HG02852 (cell line): ENCODE data around the gene CACNA1C.

Source experiments
- ATAC-seq: cut with Tn5 transposase; IDR thresholded peaks from one replicate; pipeline ENCODE4 v1.9.1; 2021; ENCODE audit warnings: mild to moderate bottlenecking, moderate library complexity; ENCODE audit not compliant: unreplicated experiment

CACNA1C gene

DNA sequence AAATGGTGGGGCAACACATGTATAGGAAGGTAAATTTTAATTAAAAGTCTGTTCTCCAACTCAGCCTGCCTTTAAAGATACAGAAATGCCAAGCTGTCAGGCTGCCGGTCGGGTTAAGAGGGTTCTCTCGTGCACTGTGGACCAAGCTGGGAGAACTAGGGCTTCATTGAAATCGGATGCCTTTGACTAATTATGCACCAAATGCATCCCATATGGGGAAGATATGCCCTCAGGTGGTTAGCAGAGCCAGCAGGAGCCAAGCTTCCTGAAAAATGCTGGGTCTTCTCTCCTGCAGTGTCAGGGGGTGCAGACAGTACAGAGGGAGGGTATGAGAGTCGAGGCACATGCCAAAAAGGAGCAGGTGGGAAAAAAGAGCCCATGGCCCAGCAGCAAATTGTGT is 236.1 kb downstream of the CACNA1C start:
- no peak for ATAC-seq

DNA sequence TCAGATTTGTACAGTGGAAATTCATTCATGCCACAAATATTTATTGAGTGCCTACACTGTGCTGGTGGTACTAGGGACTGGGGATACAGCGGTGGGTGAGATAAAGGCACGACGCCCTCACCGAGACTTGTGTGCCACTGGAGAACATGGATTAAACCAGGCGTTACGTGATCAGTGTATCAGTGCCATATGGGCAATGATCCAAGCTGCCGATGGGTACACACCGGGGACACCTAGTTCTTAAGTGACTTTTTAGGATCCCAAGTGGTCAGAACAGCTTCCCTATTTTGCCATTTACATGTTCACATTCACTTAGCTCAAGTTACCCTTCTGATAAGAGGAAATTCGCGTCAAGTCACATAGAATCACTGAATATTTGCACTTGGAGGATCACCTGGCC is 236.7 kb downstream of the CACNA1C start:
- ATAC-seq = no peak

DNA sequence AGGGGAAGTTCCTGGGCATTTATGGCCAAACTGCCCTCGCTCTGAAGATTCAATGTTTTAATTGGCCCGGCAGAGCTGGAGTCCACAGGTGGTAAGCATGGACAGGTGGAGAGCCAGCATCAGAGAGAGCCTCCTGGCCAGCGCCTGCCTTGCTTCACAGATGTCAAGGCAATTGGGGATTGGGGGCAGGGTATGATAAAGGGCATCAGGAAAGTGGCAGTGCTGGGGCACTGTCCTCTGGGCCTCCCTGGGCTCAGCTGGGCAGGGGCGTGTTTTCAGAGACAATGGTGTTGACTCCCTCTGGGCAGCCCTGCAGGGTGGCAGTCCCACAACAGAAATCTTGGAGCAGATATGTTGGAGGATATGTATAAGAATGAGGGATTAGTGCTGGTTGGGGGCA is 237.3 kb downstream of the CACNA1C start:
- no peak for ATAC-seq

DNA sequence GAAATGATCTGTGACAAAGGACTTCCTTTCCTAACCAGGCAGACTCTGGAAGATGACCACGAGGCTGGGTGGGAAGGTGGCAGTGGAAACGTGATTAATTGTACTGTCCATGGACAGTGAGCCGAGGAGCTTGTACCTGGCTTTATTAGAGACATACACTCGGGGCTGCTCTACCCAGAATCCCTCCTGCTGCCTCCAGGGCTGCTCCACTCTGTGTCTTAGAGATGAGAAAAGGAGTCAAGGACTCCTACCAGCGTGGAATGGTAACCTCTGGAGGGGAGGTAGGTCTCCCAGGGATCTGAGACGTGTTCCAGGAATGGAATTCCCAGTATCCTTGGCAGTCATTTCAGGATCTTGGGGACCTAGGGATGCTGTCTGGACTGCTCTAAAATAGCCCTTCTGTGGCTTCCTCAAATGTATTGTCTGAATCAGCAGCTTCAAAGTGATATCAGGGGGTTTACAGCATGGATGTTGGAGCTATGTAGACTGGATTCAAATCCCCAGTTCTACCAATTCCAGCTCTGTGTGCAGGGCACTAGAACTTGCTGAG is 237.8 kb downstream of the CACNA1C start:
- no peak for ATAC-seq

DNA sequence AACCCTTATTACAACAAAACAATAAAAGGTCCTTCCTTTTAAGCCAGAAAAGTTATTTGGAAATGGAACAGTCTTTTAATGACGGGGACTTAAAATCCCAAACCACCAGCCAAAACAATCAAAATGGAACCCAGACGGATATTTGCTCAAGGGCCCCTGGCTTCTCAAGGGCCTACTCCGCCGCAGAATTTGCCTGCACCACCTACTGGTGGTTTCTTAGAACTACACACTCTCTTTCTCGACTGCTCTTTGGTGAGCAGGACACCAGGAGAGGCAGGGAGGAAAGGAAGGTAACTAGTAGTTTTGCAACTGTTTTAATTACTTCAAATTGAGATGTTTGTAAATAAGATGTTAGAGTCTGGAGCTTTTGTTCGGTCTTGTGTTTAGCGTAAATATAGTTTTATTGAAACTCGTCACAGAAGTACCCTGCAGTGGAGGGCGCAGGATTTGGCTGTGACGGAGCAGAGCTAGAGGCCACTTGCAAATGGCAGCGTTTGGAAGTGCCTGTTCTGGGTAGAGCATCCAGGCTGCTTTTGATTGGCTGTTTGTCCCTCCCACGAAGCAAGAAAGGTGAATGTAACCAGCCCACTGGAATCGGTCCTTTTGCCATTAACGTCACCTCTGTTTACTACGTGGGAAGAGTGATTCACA is 238.5 kb downstream of the CACNA1C start:
- ATAC-seq = no peak

DNA sequence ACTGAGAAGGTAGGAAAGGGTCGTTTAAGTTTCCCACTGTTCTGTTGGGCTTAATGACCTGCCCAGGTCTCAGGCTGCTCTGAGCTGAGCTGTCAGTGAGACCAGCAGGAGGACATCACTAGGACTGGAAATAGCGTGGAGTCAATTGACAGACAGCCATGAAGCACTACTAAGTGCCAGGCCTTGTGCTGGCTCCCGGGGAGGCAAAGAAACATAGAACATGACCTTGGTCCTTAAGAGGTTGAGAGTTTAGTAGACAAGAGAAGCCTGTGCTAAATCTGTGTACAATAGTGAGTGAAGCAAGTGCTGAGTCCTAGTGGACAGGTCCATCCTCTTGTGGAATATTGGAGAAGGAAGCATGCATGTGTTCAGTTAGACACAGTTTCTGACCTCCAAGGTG is 239.2 kb downstream of the CACNA1C start:
- ATAC-seq = no peak

DNA sequence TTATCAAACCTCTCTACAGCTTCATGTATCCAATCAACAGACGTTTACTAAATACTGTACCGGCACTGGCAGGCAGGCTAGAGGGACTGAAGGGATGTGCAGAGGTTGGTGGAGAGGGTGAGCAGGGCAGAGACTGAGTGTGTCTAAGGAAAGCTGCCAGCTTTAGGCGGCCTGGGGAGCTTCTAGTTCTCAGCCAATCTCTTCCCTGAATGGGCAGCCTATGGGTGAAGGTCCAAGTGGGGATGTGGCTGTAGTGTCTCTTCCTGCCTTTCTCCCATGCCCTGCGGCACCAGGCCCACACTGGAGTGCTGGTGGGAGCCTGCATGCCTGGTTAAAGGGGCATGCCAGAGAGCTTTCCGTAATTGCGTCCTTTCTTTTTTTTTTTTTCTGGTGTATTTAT is 239.8 kb downstream of the CACNA1C start:
- no peak for ATAC-seq

DNA sequence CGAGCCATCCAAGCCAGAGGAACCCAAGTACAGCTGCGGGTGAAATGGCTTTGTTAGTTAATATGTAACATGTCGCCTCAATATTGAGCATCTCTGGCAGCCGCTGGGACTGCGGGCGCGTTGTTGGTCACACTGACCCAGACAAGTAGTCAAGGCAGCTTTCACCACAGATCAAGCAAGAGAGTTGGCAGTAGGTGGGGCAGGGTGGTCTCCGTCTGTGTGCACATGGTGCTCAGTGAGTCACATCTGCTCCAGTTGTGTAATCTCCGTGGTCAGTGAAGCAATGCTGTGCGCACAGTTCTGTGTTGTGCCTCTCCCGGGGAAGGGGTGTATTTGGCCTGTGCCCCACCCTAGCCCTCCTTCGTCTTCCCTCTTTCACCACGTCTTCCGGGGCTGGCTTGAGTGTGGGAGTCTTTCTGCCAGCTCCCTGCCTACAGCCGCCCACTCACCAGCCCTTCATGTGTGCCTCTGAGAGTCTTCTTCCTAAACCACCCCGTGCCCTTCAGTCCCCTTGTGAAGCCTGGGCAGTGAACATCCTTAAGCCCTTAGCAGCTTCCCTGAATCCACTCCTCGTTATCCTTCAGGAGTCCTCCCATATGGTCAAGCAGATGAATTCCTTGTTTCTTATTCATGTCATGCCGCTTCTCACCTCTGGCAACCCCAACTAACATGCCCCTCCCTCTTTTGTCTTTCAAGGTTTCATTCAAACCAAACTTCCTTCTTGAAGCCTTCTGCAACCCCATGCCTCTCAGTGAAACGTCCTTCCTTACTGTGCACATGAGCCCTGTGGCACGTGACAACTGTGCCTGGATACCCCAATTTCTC is 242.1 kb downstream of the CACNA1C start:
- no peak for ATAC-seq

DNA sequence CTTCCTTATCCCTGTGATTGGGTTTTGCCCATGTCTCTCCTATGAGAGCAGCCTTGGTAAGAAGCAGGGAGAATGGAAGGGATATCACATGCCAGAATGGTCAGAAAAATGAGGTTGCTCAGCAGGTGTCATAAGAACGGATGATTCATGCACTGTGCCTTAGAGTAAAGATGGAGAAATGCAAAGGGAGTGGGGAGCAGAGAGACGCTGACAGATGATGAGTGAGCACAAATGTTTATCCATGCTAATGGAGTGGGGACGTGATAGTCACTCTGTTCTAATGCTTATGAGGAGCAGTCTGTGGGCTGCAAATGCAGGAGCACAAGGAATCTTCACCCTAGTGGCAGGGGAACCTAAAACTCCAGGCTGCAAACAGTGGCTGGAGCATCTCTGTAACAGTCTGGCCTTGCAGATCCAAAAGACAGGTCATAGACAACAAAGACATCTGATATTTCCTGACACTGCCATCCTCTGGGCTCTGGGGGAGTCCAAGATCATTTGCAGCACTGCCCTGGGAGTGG is 243.2 kb downstream of the CACNA1C start:
- no peak for ATAC-seq

DNA sequence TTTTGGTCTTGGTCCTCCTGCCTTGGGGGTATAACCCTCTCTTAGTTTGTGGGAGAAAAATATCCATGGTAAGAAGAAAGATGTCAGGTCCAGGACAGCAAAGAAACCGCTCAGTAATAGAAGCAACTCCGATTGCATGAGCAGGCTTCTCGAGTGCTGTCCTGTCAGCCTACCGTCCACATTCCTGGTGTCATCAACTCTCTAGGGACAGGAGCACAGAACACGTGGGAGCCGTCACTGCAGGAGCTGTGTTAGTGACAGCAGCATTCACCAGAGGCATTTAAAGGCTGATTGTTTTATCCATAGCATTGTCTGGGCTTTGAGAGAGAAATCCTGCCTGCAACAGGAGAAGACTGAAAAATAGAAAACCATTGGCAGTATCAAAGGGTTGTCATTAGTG is 244.2 kb downstream of the CACNA1C start:
- no peak for ATAC-seq

DNA sequence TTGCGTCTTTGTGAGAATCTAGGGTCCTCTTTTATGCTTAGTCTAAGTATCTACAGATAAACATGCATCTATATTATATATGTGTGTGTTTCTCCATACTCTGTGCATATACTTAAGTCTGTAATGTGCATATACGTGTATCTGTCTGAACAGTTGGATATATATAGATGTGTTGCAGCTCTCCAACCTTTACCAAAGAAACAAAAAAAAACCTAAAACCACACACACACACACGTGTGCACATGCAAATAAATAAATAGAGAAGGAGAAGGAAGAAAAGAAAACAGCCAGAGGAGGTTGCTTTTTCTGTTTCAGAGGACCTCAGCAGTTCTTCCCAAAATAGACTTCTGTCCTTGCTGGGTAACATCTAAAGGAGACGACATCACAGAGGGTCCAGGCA is 244.9 kb downstream of the CACNA1C start:
- no peak for ATAC-seq

DNA sequence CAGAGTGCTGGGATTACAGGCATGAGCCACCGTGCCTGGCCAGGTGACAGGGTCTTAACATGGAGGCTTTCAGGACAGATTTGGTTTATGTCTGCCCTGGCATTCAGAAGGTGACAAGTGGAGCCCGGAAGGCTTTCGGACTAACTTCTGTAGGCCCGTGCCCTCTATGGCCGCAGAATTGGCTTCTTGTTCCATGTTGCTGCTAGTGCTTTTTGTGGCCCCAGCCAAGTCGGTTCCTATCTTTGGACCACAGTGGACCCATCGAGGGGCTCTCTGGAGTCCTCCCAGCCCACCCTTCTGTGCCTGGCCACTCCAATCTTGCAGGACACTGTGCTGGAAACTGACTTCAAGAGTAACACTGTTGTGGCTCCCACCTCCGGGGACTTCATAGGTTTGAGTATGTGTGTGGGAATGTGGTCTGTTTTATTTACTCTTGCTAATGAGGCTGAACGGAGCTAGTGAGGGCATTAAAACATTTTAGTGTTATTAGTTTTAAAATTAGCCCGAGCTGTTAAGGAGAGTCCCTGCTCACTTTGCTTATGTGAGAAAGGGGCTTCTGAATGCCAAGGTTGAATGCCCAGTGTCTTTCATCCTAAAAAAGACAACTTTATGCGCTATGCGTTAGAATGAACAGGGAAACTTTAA is 245.9 kb downstream of the CACNA1C start:
- no peak for ATAC-seq

DNA sequence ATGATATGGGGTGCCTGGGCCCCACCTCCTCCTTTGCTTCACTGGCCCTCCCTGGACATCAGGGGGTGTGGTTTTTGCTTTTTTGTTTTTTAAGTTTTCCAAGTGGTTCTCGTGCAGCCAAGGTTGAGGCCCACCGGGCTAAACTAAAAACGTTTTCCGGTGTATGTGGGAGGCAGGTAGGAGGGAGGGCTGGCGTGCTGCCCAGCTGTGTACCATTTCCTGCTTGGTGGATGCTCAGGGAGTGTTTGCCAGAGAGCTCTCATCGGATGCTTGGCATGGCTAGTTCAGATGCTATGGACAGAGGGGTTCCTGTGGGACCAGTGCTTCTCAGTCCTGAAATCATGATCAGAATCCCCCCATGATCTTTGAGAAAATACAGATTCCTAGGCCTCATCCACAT is 246.4 kb downstream of the CACNA1C start:
- no peak for ATAC-seq

DNA sequence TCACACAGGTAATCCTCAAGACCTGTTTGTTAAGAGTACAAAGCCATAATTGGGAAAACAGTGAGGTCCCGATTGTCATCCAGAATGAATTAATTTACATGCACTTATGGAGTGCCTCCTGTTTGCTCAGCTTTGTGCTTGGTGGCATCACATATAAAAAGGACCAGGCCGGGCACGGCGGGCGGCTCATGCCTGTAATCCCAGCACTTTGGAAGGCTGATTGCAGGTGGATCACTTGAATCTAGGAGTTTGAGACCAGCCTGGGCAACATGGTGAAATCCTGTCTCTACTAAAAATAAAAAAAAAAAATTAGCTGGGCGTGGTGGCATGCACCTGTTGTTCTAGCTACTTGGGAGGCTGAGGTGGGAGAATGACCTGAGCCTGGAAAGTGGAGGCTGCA is 247.4 kb downstream of the CACNA1C start:
- no peak for ATAC-seq

DNA sequence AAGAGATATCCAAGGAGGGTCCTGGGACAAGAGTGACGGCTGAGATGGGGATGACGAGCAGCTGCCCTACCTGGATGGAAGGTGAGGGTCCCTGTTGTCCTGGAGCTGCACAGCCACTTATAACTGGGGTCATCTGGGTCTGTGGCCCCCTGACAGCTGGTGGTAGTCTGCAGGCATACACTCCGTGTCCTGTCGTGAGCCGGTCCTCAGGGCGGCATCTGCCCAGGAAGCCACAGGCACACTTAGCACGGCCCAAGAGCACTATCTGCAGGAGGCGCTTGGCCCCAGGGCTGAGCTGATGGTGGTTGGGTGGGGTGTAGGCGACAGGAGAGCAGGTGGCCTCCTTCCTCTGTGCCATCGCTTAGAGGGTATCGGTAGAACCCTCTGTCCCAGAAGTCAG is 248.1 kb downstream of the CACNA1C start:
- no peak for ATAC-seq

DNA sequence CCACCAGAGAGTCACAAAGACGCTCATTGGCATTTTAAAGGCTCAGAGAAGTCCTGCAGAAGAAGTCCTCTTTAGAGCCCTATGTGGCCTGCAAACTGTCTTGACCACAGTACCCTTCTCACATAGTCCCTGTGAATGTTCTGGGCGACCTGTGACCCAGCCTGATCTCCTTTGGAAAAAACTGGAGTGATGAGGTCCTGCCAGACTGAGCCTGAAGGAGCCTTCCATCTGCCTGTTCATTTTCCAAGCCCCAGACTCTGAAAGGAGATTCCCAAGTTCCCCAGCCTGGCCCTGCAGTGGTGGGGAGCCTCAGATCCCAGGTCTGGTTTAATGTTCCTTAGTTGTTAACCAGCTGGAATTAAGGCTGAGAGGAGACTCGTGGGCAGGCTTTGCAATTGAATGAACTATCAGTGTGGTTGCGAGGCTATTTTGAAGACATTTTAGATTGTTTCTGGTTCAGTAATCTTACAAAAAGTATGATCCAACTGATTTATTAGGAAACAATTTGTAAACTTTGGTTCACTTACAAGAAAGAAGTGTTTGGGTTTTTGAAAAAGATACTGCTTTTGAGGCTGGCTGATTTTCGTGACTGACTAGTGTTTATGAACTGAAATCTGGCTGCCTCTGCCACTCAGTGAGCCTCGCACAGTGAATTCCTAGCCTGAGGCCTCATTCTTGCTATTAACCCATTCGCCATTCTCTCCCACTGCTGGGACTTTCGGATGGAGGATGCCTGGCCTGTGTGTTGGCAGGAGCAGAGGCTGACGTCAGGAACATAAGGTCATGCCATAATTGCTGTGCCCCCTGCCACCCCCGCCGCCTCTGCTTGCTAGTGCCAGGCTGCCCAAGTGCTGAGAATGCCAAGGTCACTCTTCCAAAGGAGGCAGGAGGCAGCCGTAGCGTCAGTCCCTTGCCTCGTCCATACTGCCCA is 249.0 kb downstream of the CACNA1C start:
- no peak for ATAC-seq

DNA sequence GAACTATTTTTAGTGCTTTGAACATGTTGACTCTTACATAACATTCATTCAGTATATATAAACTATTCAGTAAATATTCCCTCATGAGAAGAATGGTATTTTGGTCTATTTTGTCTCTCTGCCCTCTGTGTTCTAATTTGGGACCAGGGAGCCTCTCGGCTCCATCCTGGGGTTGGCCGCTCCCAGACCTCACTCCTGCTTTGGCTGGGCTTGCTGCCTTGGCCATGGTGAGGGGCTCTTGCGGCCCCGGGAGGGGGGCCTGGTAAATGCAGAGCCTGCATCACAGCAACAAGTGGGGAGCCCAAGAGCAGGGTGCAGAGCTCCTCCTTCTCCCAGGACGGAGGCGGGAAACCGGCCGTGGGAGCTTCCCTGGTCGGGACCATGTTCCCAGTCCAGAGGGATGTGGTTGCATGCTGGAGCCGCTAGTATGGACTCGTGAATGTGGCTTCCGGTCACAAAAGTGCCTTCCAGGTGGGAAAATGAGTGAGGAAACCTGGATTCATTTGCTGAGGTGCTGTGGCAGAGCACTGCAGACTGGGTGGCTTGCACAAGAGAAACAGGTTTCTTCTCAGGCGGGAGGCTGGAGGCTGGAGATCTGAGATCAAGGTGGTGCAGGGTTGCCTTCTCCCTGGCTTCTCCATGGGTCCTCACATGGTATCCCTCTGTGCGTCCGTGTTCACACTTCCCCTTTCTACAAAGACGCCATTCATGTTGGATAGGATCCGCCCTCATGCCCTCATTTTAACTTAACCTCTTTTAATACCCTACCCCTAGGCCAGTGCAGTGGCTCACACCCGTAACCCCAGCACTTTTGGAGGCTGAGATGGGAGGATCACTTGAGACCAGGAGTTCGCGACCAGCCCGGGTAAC is 250.2 kb downstream of the CACNA1C start:
- ATAC-seq = no peak

DNA sequence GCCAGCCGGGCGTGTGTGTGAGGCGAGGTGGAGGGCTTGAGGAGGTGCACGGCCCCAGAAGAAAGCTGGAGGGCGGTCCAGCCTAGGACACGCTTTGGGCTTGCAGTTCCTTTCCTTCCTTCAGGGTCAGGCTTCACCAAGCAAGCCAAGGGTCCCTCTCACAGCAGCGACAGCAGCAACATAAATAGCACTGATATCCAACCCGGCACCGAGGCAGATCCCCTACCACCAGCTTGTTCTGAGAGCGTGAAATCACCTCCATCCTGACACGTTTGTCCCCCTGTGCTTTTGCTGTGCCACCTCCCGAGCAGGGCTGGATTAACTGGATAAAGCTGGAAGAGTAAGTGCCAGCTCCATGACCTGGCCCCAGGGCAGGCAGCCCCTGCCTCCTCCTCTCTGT is 251.4 kb downstream of the CACNA1C start:
- no peak for ATAC-seq

DNA sequence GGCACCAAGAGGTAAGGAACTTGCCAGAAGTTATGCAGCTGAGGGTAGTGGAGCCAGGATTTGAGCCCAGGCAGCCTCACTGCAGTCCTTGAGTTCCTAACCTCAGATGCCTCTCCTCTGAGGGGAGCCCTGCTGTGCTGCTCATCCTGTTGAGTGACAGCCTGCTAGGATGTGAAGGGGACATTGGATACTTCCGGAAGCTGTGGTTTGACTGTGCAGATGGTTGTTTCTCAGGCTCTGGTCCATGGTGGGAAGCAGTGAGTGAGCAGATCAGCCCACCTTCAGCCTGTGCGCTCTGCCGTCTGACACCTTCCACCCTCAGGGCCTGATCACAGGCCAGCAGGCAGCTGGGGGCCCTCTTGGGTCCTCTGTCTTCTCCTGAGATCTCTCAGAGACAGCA is 253.2 kb downstream of the CACNA1C start:
- peak; percentile 44 for ATAC-seq

DNA sequence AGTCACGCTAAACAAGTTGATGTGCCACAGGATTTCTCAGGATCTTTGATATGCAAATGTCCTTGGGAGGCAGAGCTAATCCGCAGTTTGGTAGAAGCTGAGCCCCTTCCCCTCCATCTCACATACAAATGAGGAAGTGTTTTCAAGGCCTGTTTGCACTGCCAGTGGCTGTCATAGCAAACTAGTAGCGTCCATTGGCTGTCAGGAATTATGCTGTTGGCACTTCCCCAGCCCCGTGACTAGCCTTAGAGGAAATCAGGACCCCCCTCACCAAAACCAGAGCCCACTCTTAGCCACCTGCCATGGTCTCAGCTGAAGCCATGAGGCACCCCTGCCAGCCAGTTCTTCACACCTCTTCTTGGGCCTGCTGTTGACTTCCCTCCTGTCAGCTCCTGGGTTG is 253.9 kb downstream of the CACNA1C start:
- ATAC-seq = no peak
